Measurements from ENCODE around the gene FMN1. TPM values are rescaled to one million over a fixed set of nuclear protein-coding genes. Genes with fewer than 3 reads are reported as not detected.

The FMN1 gene
- total RNA-seq, 1 experiment from 2014 or later: 4.5 TPM

DNA sequence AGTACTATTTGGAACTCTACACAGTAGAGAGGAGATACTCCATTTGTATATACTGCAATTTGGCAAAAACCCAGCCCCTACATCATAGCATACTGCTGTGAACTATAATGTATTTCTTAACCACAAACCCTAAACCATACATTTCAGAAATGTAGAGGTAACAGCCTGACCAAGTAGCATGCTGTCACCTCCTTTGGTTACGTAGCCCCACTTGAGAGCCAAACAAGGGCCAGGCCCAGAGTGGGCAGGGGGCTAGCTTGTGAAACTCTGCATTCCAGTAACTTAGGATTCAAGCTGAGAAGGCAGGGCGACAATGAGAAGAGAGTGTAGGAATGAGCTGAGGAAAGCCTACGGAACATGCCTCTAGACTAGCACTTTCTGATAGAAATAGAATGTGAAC lies 340.9 kb downstream of the FMN1 start (continued):
- TF ChIP-seq, protein P1, sequence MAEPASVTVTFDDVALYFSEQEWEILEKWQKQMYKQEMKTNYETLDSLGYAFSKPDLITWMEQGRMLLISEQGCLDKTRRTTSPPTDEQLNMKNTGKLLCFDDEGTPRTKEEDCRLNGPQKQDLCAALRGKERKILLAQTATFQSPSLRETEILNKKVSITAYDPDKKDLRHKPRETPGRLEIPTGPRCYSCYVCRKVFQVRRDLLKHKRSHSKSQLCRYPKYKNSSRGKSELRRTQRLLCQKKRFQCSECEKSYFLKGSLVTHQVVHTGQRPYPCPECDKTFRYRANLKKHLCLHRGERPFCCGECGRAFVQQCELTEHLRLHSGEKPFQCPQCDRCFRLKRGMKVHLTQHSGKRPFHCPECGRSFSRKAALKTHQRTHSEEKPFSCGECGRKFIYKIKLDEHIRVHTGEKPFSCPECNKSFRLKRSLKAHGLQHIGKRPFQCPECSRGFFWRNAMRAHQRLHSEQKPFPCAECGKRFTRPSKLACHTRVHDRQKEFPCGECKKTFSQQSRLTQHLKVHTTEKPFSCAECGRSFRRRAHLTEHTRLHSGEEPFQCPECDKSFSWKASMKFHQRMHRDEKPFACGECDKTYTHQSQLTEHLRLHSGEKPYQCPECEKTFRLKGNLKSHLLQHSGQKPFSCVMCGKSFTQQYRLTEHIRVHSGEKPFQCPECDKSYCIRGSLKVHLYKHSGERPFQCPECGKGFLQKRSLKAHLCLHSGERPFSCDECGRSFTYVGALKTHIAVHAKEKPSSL (CRISPR knock-in tag; conservative IDR thresholded peaks at IDR 0.05): no peak
- no peak for TF ChIP-seq SMAD3 (CRISPR knock-in tag; IDR thresholded peaks at IDR 0.05; ENCODE audit: borderline replicate concordance)
- no peak for TF ChIP-seq TEAD1 (CRISPR knock-in tag; IDR thresholded peaks at IDR 0.05)
- TF ChIP-seq ATF1 (CRISPR knock-in tag; IDR thresholded peaks at IDR 0.05): no peak
- TF ChIP-seq ELF4 (CRISPR knock-in tag; IDR thresholded peaks at IDR 0.05; ENCODE audit: low read depth): no peak
- TF ChIP-seq RELA (CRISPR knock-in tag; IDR thresholded peaks at IDR 0.05; ENCODE audit: borderline replicate concordance): no peak
- TF ChIP-seq PRRX2 (CRISPR knock-in tag; IDR thresholded peaks at IDR 0.05): no peak
- TF ChIP-seq, protein P2, sequence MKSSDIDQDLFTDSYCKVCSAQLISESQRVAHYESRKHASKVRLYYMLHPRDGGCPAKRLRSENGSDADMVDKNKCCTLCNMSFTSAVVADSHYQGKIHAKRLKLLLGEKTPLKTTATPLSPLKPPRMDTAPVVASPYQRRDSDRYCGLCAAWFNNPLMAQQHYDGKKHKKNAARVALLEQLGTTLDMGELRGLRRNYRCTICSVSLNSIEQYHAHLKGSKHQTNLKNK (CRISPR knock-in tag; IDR thresholded peaks at IDR 0.05): no peak
- no peak for TF ChIP-seq MYBL2 (CRISPR knock-in tag; IDR thresholded peaks at IDR 0.05)
- no peak for TF ChIP-seq SP1 (CRISPR knock-in tag; conservative IDR thresholded peaks at IDR 0.05)
- TF ChIP-seq ZNF317 (CRISPR knock-in tag; IDR thresholded peaks at IDR 0.05; ENCODE audit: borderline replicate concordance, low read depth): no peak

GRCh38 chr15:32852771-32853170 lies 341.7 kb downstream of the FMN1 start:
- H3K9me3 Mint-ChIP-seq: no peaks in the 10 kb centered on the region
- H3K27me3 Mint-ChIP-seq (ENCODE audit: low read depth): no peaks in the 10 kb centered on the region
- ChIA-PET CTCF (no interaction called here), POLR2A (no interaction called here)
- H3K4me3 Mint-ChIP-seq: no peak overlapping the region
- ATAC-seq (no peak), DNase-seq (ENCODE audit: low spot score) (no peak)
- no peaks in the 10 kb centered on the region for H3K36me3 Mint-ChIP-seq
- no peak for TF ChIP-seq GTF2I (CRISPR knock-in tag; conservative IDR thresholded peaks at IDR 0.05)
- TF ChIP-seq TCF7 (CRISPR knock-in tag; IDR thresholded peaks at IDR 0.05; ENCODE audit: low read depth): no peak
- TF ChIP-seq, protein P2 (CRISPR knock-in tag; IDR thresholded peaks at IDR 0.05): no peak
- TF ChIP-seq FOXJ3 (CRISPR knock-in tag; IDR thresholded peaks at IDR 0.05; ENCODE audit: borderline replicate concordance): no peak
- TF ChIP-seq, protein P1 (CRISPR knock-in tag; conservative IDR thresholded peaks at IDR 0.05): no peak
- TF ChIP-seq CREM (CRISPR knock-in tag; IDR thresholded peaks at IDR 0.05): no peak
- no peak for TF ChIP-seq NFATC4 (CRISPR knock-in tag; IDR thresholded peaks at IDR 0.05)
- TF ChIP-seq ETV6 (CRISPR knock-in tag; IDR thresholded peaks at IDR 0.05): no peak
- TF ChIP-seq IRF2 (CRISPR knock-in tag; IDR thresholded peaks at IDR 0.05; ENCODE audit: borderline replicate concordance, low read depth): no peak
- no peak for TF ChIP-seq GABPB1 (CRISPR knock-in tag; IDR thresholded peaks at IDR 0.05)
- TF ChIP-seq, protein P3, sequence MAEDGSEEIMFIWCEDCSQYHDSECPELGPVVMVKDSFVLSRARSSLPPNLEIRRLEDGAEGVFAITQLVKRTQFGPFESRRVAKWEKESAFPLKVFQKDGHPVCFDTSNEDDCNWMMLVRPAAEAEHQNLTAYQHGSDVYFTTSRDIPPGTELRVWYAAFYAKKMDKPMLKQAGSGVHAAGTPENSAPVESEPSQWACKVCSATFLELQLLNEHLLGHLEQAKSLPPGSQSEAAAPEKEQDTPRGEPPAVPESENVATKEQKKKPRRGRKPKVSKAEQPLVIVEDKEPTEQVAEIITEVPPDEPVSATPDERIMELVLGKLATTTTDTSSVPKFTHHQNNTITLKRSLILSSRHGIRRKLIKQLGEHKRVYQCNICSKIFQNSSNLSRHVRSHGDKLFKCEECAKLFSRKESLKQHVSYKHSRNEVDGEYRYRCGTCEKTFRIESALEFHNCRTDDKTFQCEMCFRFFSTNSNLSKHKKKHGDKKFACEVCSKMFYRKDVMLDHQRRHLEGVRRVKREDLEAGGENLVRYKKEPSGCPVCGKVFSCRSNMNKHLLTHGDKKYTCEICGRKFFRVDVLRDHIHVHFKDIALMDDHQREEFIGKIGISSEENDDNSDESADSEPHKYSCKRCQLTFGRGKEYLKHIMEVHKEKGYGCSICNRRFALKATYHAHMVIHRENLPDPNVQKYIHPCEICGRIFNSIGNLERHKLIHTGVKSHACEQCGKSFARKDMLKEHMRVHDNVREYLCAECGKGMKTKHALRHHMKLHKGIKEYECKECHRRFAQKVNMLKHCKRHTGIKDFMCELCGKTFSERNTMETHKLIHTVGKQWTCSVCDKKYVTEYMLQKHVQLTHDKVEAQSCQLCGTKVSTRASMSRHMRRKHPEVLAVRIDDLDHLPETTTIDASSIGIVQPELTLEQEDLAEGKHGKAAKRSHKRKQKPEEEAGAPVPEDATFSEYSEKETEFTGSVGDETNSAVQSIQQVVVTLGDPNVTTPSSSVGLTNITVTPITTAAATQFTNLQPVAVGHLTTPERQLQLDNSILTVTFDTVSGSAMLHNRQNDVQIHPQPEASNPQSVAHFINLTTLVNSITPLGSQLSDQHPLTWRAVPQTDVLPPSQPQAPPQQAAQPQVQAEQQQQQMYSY (CRISPR knock-in tag; IDR thresholded peaks at IDR 0.05): no peak
- no peak for TF ChIP-seq FOXK1 (CRISPR knock-in tag; IDR thresholded peaks at IDR 0.05)
- no peak for TF ChIP-seq SOX15 (CRISPR knock-in tag; IDR thresholded peaks at IDR 0.05)
- no peak for TF ChIP-seq SMAD4 (CRISPR knock-in tag; IDR thresholded peaks at IDR 0.05)
- TF ChIP-seq ZBTB21 (CRISPR knock-in tag; IDR thresholded peaks at IDR 0.05; ENCODE audit: borderline replicate concordance): no peak
- no peak for TF ChIP-seq ESRRA (CRISPR knock-in tag; IDR thresholded peaks at IDR 0.05; ENCODE audit: borderline replicate concordance)
- no peak for TF ChIP-seq JUN (CRISPR knock-in tag; IDR thresholded peaks at IDR 0.05)
- TF ChIP-seq ERG (CRISPR knock-in tag; IDR thresholded peaks at IDR 0.05): no peak
- TF ChIP-seq ZNF416 (CRISPR knock-in tag; IDR thresholded peaks at IDR 0.05): no peak
- peaks cover 17% of the 10 kb centered on the region for H3K4me1 Mint-ChIP-seq
- peak overlapping the region; percentile 81; the same call in 1 of the 2 replicates for H3K27ac Mint-ChIP-seq
